NCI-H2107 treated with DMSO at 0.1 percent for 48 hours (cell line): ENCODE measurements around the gene KLF8.

ENCODE experiments used
- DNase-seq: peaks from one replicate; lab custom pipeline; 2025; ENCODE audit not compliant: unreplicated experiment; lab: John Stamatoyannopoulos, UW

KLF8 gene

GRCh38 chrX:56309881-56310280 is 77.7 kb downstream of the KLF8 start:
- DNase-seq = no peak

GRCh38 chrX:56310581-56310980 is 78.4 kb downstream of the KLF8 start:
- no peak for DNase-seq

GRCh38 chrX:56313308-56313707 is 81.2 kb downstream of the KLF8 start:
- DNase-seq = no peak

GRCh38 chrX:56314334-56314733 is 82.2 kb downstream of the KLF8 start:
- DNase-seq = no peak

GRCh38 chrX:56318076-56318475 is 85.9 kb downstream of the KLF8 start:
- DNase-seq = no peak

- DNase-seq = no peak
These were observed 87.0 kb downstream of the KLF8 start for GRCh38 chrX:56319165-56319564.
